Calu3 (cell line): Measurements from ENCODE around the gene MARS1. TPM values are rescaled to one million over a fixed set of nuclear protein-coding genes. Genes with fewer than 3 reads are reported as not detected.

Experiments
- BruUV-seq: library from RNA; stranded (reverse); fragments of 400-500 nt; replicated peaks from 2 replicates; lab custom pipeline; 2021; lab: Mats Ljungman, UMichigan
- CTCF ChIA-PET: fragments of 300-600 bp; sonication (Branson Sonifier 250); formaldehyde crosslinking; loops from one replicate; lab custom pipeline; 2022; ENCODE audit warnings: antibody characterized with exemption; lab: Charles Lee
- DNase-seq: peaks from one replicate; pipeline ENCODE4 v3.0.0; 2022
- H3K27ac Mint-ChIP-seq: one replicate; pipeline ENCODE4 v1.8.0; 2022; ENCODE audit warnings: mixed read lengths; ENCODE audit not compliant: unreplicated experiment
- H3K27me3 Mint-ChIP-seq: one replicate; pipeline ENCODE4 v1.8.0; 2022; ENCODE audit warnings: mixed read lengths; ENCODE audit not compliant: unreplicated experiment
- H3K36me3 Mint-ChIP-seq: one replicate; pipeline ENCODE4 v1.8.0; 2022; ENCODE audit warnings: mild to moderate bottlenecking, moderate library complexity, mixed read lengths; ENCODE audit not compliant: insufficient read depth, unreplicated experiment
- H3K4me1 Mint-ChIP-seq: one replicate; pipeline ENCODE4 v1.8.0; 2022; ENCODE audit warnings: mild to moderate bottlenecking, low read depth, mixed read lengths; ENCODE audit not compliant: unreplicated experiment
- H3K4me3 Mint-ChIP-seq: one replicate; pipeline ENCODE4 v1.8.0; 2022; ENCODE audit warnings: mild to moderate bottlenecking, low read depth, moderate library complexity, mixed read lengths; ENCODE audit not compliant: unreplicated experiment
- H3K9me3 Mint-ChIP-seq: one replicate; pipeline ENCODE4 v1.8.0; 2022; ENCODE audit warnings: low read depth, mixed read lengths; ENCODE audit not compliant: unreplicated experiment
- CTCF ChIP-seq: fragments of 200-600 bp; IDR thresholded peaks from one replicate; pipeline ENCODE4 v1.8.0; 2022; ENCODE audit warnings: antibody characterized with exemption; ENCODE audit not compliant: unreplicated experiment
- intact Hi-C: fragments of 100-400 bp; cut with micrococcal nuclease; formaldehyde crosslinking; loops from one replicate; pipeline ENCODE4 v1.10.0; 2022; ENCODE audit not compliant: unreplicated experiment
- total RNA-seq: library from RNA; stranded (reverse); gene quantifications from 2 replicates; pipeline ENCODE4 v1.2.3, GENCODE V29; 2022

The MARS1 gene
- total RNA-seq, 1 experiment from 2014 or later, result 358 TPM

- BruUV-seq, result no TSS peak
- Mint-ChIP-seq H3K36me3 (peaks cover 15% of the 10 kb centered on the region), H3K27ac (no peak overlapping the region), H3K27me3 (peaks cover 100% of the 10 kb centered on the region), H3K4me1 (peaks cover 12% of the 10 kb centered on the region), H3K9me3 (no peaks in the 10 kb centered on the region), H3K4me3 (no peak overlapping the region)
- CTCF ChIA-PET, result interaction anchor here (0.7 kb wide), 1 partner anchor 19 kb away, joined by 5 read pairs; no protein-coding TSS in a partner anchor
- intact Hi-C loops, result no loop called here
- no peak for TF ChIP-seq CTCF
- DNase-seq, result no peak
Measured at GRCh38 chr12:57464569-57464968, 23.3 kb upstream of the MARS1 start.

- Mint-ChIP-seq H3K27me3 (peaks cover 100% of the 10 kb centered on the region), H3K36me3 (peaks cover 10% of the 10 kb centered on the region), H3K9me3 (no peaks in the 10 kb centered on the region), H3K4me1 (peaks cover 10% of the 10 kb centered on the region), H3K4me3 (no peak overlapping the region), H3K27ac (no peak overlapping the region)
- no peak for DNase-seq
- no peak for TF ChIP-seq CTCF
- CTCF ChIA-PET, result interaction anchor here (0.7 to 0.8 kb wide), 2 partner anchors 10 to 19 kb away, joined by 3 to 5 read pairs; partner anchors contain the start of gene INHBE
- BruUV-seq, result no TSS peak
- intact Hi-C loops, result no loop called here
Measured at GRCh38 chr12:57465030-57465746, 22.7 kb upstream of the MARS1 start.

- intact Hi-C loops, result no loop called here
- H3K27me3 Mint-ChIP-seq, result peaks cover 100% of the 10 kb centered on the region
- no peak for DNase-seq
- no peak overlapping the region for H3K27ac Mint-ChIP-seq
- CTCF ChIA-PET, result interaction anchor here (0.8 kb wide), 1 partner anchor 11 kb away, joined by 3 read pairs; the partner anchor contains the start of gene INHBE
- peaks cover 10% of the 10 kb centered on the region for H3K4me1 Mint-ChIP-seq
- H3K9me3 Mint-ChIP-seq, result no peaks in the 10 kb centered on the region
- no peak overlapping the region for H3K4me3 Mint-ChIP-seq
- no TSS peak for BruUV-seq
- no peak for TF ChIP-seq CTCF
- peaks cover 6% of the 10 kb centered on the region for H3K36me3 Mint-ChIP-seq
Measured at GRCh38 chr12:57465747-57466505, 21.9 kb upstream of the MARS1 start.

- H3K9me3 Mint-ChIP-seq, result no peaks in the 10 kb centered on the region
- H3K36me3 Mint-ChIP-seq, result peaks cover 5% of the 10 kb centered on the region
- TF ChIP-seq CTCF, result no peak
- no peak for DNase-seq
- no TSS peak for BruUV-seq
- intact Hi-C loops, result no loop called here
- no peak overlapping the region for H3K4me3 Mint-ChIP-seq
- peaks cover 7% of the 10 kb centered on the region for H3K4me1 Mint-ChIP-seq
- H3K27ac Mint-ChIP-seq, result no peak overlapping the region
- CTCF ChIA-PET, result no interaction called here
- peaks cover 100% of the 10 kb centered on the region for H3K27me3 Mint-ChIP-seq
Measured at GRCh38 chr12:57467212-57467874, 20.5 kb upstream of the MARS1 start.
